Progenitor cell of endocrine pancreas (in vitro differentiated cells): ENCODE measurements around the gene PRKCZ. TPM values are rescaled to one million over a fixed set of nuclear protein-coding genes. Genes with fewer than 3 reads are reported as not detected.

Source experiments
- DNase-seq: peaks from one replicate; pipeline ENCODE4 v3.0.0; 2021; ENCODE audit warnings: low spot score; ENCODE audit not compliant: unreplicated experiment
- H3K27ac Mint-ChIP-seq: 2 replicates; pipeline ENCODE4 v1.8.0; 2021; ENCODE audit warnings: mild to moderate bottlenecking, moderate library complexity, mixed read lengths
- H3K27me3 Mint-ChIP-seq: 2 replicates; pipeline ENCODE4 v1.8.0; 2021; ENCODE audit warnings: mixed read lengths
- H3K36me3 Mint-ChIP-seq: 2 replicates; pipeline ENCODE4 v1.8.0; 2022; ENCODE audit warnings: mixed read lengths; ENCODE audit not compliant: insufficient read depth
- H3K4me1 Mint-ChIP-seq: 2 replicates; pipeline ENCODE4 v1.8.0; 2021; ENCODE audit warnings: low read depth, mixed read lengths
- H3K4me3 Mint-ChIP-seq: 2 replicates; pipeline ENCODE4 v1.8.0; 2021; ENCODE audit warnings: low read depth, mild to moderate bottlenecking, moderate library complexity, mixed read lengths
- H3K9me3 Mint-ChIP-seq: 2 replicates; pipeline ENCODE4 v1.8.0; 2021; ENCODE audit warnings: low read depth, mixed read lengths
- CTCF ChIP-seq: fragments of 200-600 bp; sonication (generic); IDR thresholded peaks from one replicate; pipeline ENCODE4 v1.5.0; 2021; ENCODE audit warnings: antibody characterized with exemption, mild to moderate bottlenecking; ENCODE audit not compliant: unreplicated experiment
- long read RNA-seq: library from polyadenylated mRNA; unstranded; transcript quantifications from one replicate; pipeline ENCODE4 v2.0.0, GENCODE V29; 2020
- total RNA-seq: library from RNA; stranded (reverse); gene quantifications from 2 replicates; pipeline ENCODE4 v1.2.1, GENCODE V29; 2021

Gene PRKCZ
- total RNA-seq, result 71.5 and 78.0 TPM in 2 replicates
- long read RNA-seq, partial matches to known transcripts, result 2 of 6 reads
- long read RNA-seq, other reads (novel, unspliced or antisense), result 2 of 6 reads

DNA sequence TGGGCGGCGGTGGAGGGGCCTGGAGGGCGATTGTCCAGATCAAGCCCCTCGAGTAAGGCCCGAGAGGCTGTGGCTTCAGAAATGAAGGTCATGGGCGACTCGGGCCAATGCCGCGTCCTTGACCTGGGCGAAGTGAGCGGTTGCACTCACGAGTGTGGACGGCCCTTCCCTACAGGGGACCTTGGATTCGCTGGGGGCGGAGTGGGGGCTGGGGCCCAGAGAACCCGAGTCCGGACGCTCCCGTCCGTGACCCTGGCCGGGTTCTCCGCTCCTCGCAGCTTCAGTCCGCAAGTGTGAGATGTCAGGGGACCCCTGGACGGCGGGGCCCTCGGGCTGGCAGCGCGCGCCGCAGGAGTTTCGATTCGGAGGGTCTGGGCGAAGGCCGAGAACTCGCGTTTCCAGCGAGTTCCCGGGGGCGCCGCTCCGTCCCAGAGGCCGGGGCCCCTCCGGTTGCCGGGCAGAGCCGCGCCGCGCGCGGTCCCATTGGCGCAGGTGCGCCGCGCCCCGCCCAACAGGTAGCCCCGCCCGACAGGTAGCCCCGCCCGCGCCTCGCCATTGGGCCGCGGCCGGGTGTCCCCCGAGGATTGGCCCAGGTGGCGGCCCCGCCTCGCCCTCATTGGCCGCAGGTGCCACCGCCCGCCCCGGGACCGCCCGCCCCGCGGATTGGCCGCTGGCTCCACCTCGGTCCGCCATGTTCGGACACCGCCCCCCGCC is at the start of gene PRKCZ:
PRKCZ (plus strand) TSS at position 694 of the 714 bp plus-strand sequence. CDS start 220 bp downstream, outside the sequence.
- no peaks in the 10 kb centered on the region for H3K9me3 Mint-ChIP-seq

GRCh38 chr1:2000432-2000831 is 49.8 kb upstream of the PRKCZ start:
- Mint-ChIP-seq H3K4me1 (peaks cover 3% of the 10 kb centered on the region), H3K36me3 (no peaks in the 10 kb centered on the region), H3K9me3 (no peaks in the 10 kb centered on the region), H3K27me3 (peaks cover 14% of the 10 kb centered on the region), H3K4me3 (no peak overlapping the region), H3K27ac (no peak overlapping the region)
- no peak for DNase-seq
- TF ChIP-seq CTCF, result no peak

More for the DNA sequence above, at the start of gene PRKCZ:
- Mint-ChIP-seq H3K4me1 (peaks cover 9% of the 10 kb centered on the region), H3K27ac (peak within 1 kb of the TSS; percentile 95), H3K27me3 (peaks cover 7% of the 10 kb centered on the region), H3K4me3 (peak within 1 kb of the TSS; percentile 81), H3K36me3 (no peaks in the 10 kb centered on the region)
- peak; percentile 98 for DNase-seq
- no peak for TF ChIP-seq CTCF

GRCh38 chr1:2000850-2001249 is 49.4 kb upstream of the PRKCZ start:
- Mint-ChIP-seq H3K4me3 (no peak overlapping the region), H3K4me1 (peaks cover 3% of the 10 kb centered on the region), H3K36me3 (no peaks in the 10 kb centered on the region), H3K27me3 (peaks cover 15% of the 10 kb centered on the region), H3K9me3 (no peaks in the 10 kb centered on the region), H3K27ac (no peak overlapping the region)
- no peak for TF ChIP-seq CTCF
- no peak for DNase-seq

DNA sequence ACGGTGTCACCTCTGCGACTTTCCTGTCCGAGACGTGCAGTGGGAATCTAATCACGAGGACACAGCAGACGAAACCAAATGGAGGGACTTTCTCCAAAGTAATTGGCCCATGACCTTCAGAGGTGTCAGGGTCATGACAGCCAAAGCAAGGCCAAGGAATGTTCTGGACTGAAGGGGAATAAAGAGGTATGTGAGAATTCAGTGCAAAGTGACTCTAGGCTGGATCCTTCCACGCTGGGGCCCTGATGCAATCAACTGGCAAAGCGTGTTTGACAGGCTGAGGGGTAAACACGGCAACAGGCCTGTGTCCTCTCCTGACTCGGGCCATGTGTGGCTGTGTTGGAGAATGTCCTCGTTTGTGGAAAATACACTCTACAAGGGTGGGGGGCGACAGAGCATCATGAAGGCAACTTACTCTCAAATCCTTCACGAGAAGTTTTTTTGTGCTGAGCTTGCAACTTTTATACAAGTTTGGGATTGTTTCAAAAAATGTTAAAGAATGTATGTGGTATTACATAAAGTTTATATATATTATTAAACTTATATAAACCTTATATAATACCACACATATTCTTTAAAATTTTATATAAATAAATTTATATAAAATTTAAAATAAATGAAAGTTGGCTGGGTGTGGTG is 48.3 kb upstream of the PRKCZ start:
- TF ChIP-seq CTCF, result no peak
- Mint-ChIP-seq H3K4me1 (peaks cover 3% of the 10 kb centered on the region), H3K36me3 (no peaks in the 10 kb centered on the region), H3K9me3 (no peaks in the 10 kb centered on the region), H3K27ac (no peak overlapping the region), H3K27me3 (peaks cover 19% of the 10 kb centered on the region), H3K4me3 (no peak overlapping the region)
- no peak for DNase-seq

GRCh38 chr1:2003541-2004131 is 46.6 kb upstream of the PRKCZ start, which contains the start of gene CFAP74:
Gene CFAP74 (minus strand): TSS chr1:2003786. CDS start chr1:1990956, 12,830 bp downstream.
- Mint-ChIP-seq H3K36me3 (no peaks in the 10 kb centered on the region), H3K9me3 (no peaks in the 10 kb centered on the region), H3K4me1 (peaks cover 3% of the 10 kb centered on the region), H3K27me3 (peaks cover 19% of the 10 kb centered on the region), H3K27ac (no peak within 1 kb of the TSS), H3K4me3 (peak within 1 kb of the TSS; percentile 48)
- DNase-seq, result peak; percentile 70
- no peak for TF ChIP-seq CTCF
